IMR-90 (cell line): ENCODE measurements around the gene STX18. TPM values are rescaled to one million over a fixed set of nuclear protein-coding genes. Genes with fewer than 3 reads are reported as not detected.

Experiments
- ATAC-seq: fragments of 200-7000 bp; cut with Tn5 transposase; 2 replicates; pipeline ENCODE4 v1.9.1; 2020; ENCODE audit warnings: low read depth, mild to moderate bottlenecking, moderate library complexity
- BruUV-seq: library from RNA; stranded (reverse); fragments of 400-500 nt; replicated peaks from 2 replicates; lab custom pipeline; 2021; lab: Mats Ljungman, UMichigan
- CTCF ChIA-PET: fragments of 300-600 bp; formaldehyde crosslinking; extraction: SDS; loops from one replicate; lab custom pipeline; 2021; ENCODE audit warnings: antibody characterized with exemption; lab: Yijun Ruan, JAX
- POLR2A ChIA-PET: fragments of 300-600 bp; sonication (Branson Sonifier 250); formaldehyde crosslinking; loops from one replicate; lab custom pipeline; 2022; ENCODE audit warnings: antibody characterized with exemption; ENCODE audit not compliant: unreplicated experiment; lab: Charles Lee
- DNase-seq: peaks from one replicate; pipeline ENCODE4 v3.0.0; 2013
- H2AFZ ChIP-seq: replicated peaks from 2 replicates; pipeline ENCODE3; 2013; ENCODE audit warnings: low read length, mild to moderate bottlenecking; ENCODE audit not compliant: poor library complexity
- H2AK5ac ChIP-seq: 2 replicates; pipeline ENCODE4 v1.6.1; 2013; ENCODE audit warnings: low read depth, low read length, inconsistent platforms
- H2AK9ac ChIP-seq: replicated peaks from 2 replicates; pipeline ENCODE3; 2013; ENCODE audit warnings: mild to moderate bottlenecking, low read depth, low read length, moderate library complexity; ENCODE audit not compliant: poor library complexity
- H2BK120ac ChIP-seq: 2 replicates; pipeline ENCODE4 v1.6.1; 2013; ENCODE audit warnings: low read depth, low read length, inconsistent platforms
- H2BK15ac ChIP-seq: 3 replicates; pipeline ENCODE4 v1.6.1; 2013; ENCODE audit warnings: low read depth, low read length, inconsistent platforms
- H2BK20ac ChIP-seq: 2 replicates; pipeline ENCODE4 v1.6.1; 2013; ENCODE audit warnings: low read depth, mild to moderate bottlenecking, inconsistent platforms, low read length, moderate library complexity
- H2BK5ac ChIP-seq: 2 replicates; pipeline ENCODE4 v1.6.1; 2013; ENCODE audit warnings: mild to moderate bottlenecking, low read depth, low read length, inconsistent platforms; ENCODE audit not compliant: poor library complexity, severe bottlenecking
- H3K14ac ChIP-seq: replicated peaks from 2 replicates; pipeline ENCODE4 v1.6.1; 2013; ENCODE audit warnings: low read depth, low read length, inconsistent platforms
- H3K18ac ChIP-seq: 2 replicates; pipeline ENCODE4 v1.6.1; 2013; ENCODE audit warnings: low read depth, low read length, control low read depth
- H3K23ac ChIP-seq: 2 replicates; pipeline ENCODE4 v1.6.1; 2013; ENCODE audit warnings: low read depth, low read length, inconsistent platforms
- H3K27ac ChIP-seq: 2 replicates; pipeline ENCODE4 v1.5.1; 2013; ENCODE audit warnings: mild to moderate bottlenecking, control low read depth, low read length; ENCODE audit not compliant: insufficient read depth
- H3K27me3 ChIP-seq: 2 replicates; pipeline ENCODE4 v1.6.1; 2013; ENCODE audit warnings: low read length; ENCODE audit not compliant: control insufficient read depth, insufficient read depth
- H3K36me3 ChIP-seq: 2 replicates; pipeline ENCODE4 v1.6.1; 2013; ENCODE audit warnings: low read length, mixed read lengths; ENCODE audit not compliant: control insufficient read depth, insufficient read depth
- H3K4ac ChIP-seq: 2 replicates; pipeline ENCODE4 v1.6.1; 2013; ENCODE audit warnings: low read depth, low read length, inconsistent platforms
- H3K4me1 ChIP-seq: 2 replicates; pipeline ENCODE4 v1.6.1; 2013; ENCODE audit warnings: low read length, mixed read lengths; ENCODE audit not compliant: control insufficient read depth, insufficient read depth
- H3K4me2 ChIP-seq: 2 replicates; pipeline ENCODE4 v1.6.1; 2013; ENCODE audit warnings: low read depth, mild to moderate bottlenecking, control low read depth, low read length, moderate library complexity
- H3K4me3 ChIP-seq: 2 replicates; pipeline ENCODE4 v1.5.1; 2013; ENCODE audit warnings: low read depth, mild to moderate bottlenecking, control low read depth, low read length, moderate library complexity; ENCODE audit not compliant: insufficient read depth
- H3K56ac ChIP-seq: 2 replicates; pipeline ENCODE4 v1.6.1; 2013; ENCODE audit warnings: low read length, inconsistent platforms; ENCODE audit not compliant: insufficient read depth; ENCODE audit errors: extremely low read depth
- H3K79me1 ChIP-seq, 2 experiments: 2 replicates each; pipeline ENCODE4 v1.6.1; 2013; ENCODE audit warnings: low read length in 2 of 2, inconsistent platforms in 1 of 2, low read depth in 1 of 2
- H3K9ac ChIP-seq: 2 replicates; pipeline ENCODE4 v1.6.1; 2013; ENCODE audit warnings: low read depth, low read length, control low read depth
- H3K9me1 ChIP-seq: 2 replicates; pipeline ENCODE4 v1.6.1; 2013; ENCODE audit warnings: low read length, inconsistent platforms; ENCODE audit not compliant: insufficient read depth
- H3K9me3 ChIP-seq: 2 replicates; pipeline ENCODE4 v1.6.1; 2013; ENCODE audit warnings: low read length; ENCODE audit not compliant: control insufficient read depth, insufficient read depth
- H4K20me1 ChIP-seq: 2 replicates; pipeline ENCODE4 v1.6.1; 2013; ENCODE audit warnings: low read length, inconsistent platforms; ENCODE audit not compliant: insufficient read depth
- H4K5ac ChIP-seq: 2 replicates; pipeline ENCODE4 v1.6.1; 2013; ENCODE audit warnings: mild to moderate bottlenecking, low read depth, low read length, control low read depth
- H4K8ac ChIP-seq, 2 experiments: 2 replicates each; pipeline ENCODE4 v1.6.1; 2013; ENCODE audit warnings: low read depth in 2 of 2, low read length in 2 of 2, control low read depth in 1 of 2, inconsistent platforms in 1 of 2
- H4K91ac ChIP-seq: 2 replicates; pipeline ENCODE4 v1.6.1; 2013; ENCODE audit warnings: low read depth, low read length, inconsistent platforms; ENCODE audit not compliant: insufficient read depth
- BHLHE40 ChIP-seq: fragments of 150-350 bp; IDR thresholded peaks from 2 replicates; pipeline ENCODE4 v1.6.1; 2016; ENCODE audit warnings: mild to moderate bottlenecking, low read depth, low read length
- CHD1 ChIP-seq: IDR thresholded peaks from 2 replicates; pipeline ENCODE4 v1.6.1; 2012; ENCODE audit warnings: low read depth, low read length, improper control_type of control experiment
- FOS ChIP-seq: fragments of 150-350 bp; IDR thresholded peaks from 2 replicates; pipeline ENCODE4 v1.6.1; 2016; ENCODE audit warnings: low read depth, low read length
- MAZ ChIP-seq: IDR thresholded peaks from 2 replicates; pipeline ENCODE4 v1.6.1; 2012; ENCODE audit warnings: low read depth, mild to moderate bottlenecking, low read length, improper control_type of control experiment, moderate library complexity, borderline replicate concordance
- NFE2L2 ChIP-seq: fragments of 150-350 bp; IDR thresholded peaks from 2 replicates; pipeline ENCODE4 v1.6.1; 2016; ENCODE audit warnings: low read depth, mild to moderate bottlenecking, low read length
- WGBS, 2 experiments: methylation state at CpG; one replicate each; pipeline versions ENCODE4 v1.1.5 to v1.1.7; 2013; ENCODE audit warnings: missing lambda C conversion rate in 2 of 2; ENCODE audit not compliant: insufficient read length in 1 of 2; ENCODE audit errors: extremely low coverage in 2 of 2; 5-methylcytosine and 5-hydroxymethylcytosine counted together
- dilution Hi-C: fragments of 300-500 bp; cut with HindIII; formaldehyde crosslinking; loops from one replicate; pipeline ENCODE4 v1.14.3; 2018; ENCODE audit warnings: low sequenced_read_pairs; ENCODE audit not compliant: unreplicated experiment
- in situ Hi-C: fragments of 300-500 bp; cut with MboI; formaldehyde crosslinking; loops from 3 replicates; pipeline ENCODE4 v1.14.3; 2019; ENCODE audit warnings: low sequenced_read_pairs, inconsistent platforms, mixed read lengths
- intact Hi-C: fragments of 100-400 bp; cut with micrococcal nuclease; formaldehyde crosslinking; loops from 2 replicates; pipeline ENCODE4 v1.10.0; 2022
- polyA plus RNA-seq, 3 experiments: library from polyadenylated mRNA; depleted of rRNA; stranded (reverse); fragments of >200 nt; gene quantifications; 2 replicates each; pipeline ENCODE4 v1.2.3, GENCODE V29; 2012; ENCODE audit warnings: low replicate concordance in 1 of 3
- total RNA-seq: library from RNA; depleted of rRNA; stranded (reverse); fragments of >200 nt; gene quantifications from 2 replicates; pipeline ENCODE4 v1.2.3, GENCODE V29; 2012

The STX18 gene
- total and polyA plus RNA-seq, 2 of the 4 experiments (the other 2 are of a cell fraction) = 20.1 to 23.4 TPM

DNA sequence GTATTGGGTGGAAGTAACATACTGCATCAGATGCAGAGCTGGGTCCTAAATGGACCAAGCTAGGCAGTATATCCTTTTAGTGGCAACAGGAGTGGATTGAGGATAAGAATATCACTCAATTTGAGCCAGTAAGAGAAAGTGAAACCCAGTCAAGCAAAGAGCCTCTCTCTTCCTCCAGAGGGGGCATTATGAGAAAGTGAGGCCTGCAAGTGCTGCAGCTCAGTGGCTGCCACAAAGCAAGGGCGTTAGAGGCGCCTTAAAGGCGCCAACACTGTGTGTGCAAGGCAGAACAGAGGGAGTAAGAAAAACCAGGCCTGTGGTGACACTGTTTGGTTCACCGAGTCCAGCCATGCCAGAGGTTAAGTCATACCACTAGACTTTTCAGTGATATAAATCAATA lies 17.5 kb downstream of the STX18 start:
- peak; percentile 11 for DNase-seq
- Histone ChIP-seq H3K27me3 (no peaks in the 10 kb centered on the region), H4K20me1 (peaks cover 27% of the 10 kb centered on the region; the same call in 1 of the 2 replicates), H2AFZ (no peak overlapping the region), H4K8ac (no peak overlapping the region), H3K14ac (no peak overlapping the region), H2BK20ac (no peak overlapping the region), H4K91ac (no peak overlapping the region), H2BK15ac (no peak overlapping the region), H3K9me3 (no peaks in the 10 kb centered on the region), H3K4me2 (no peak overlapping the region), H3K23ac (no peak overlapping the region), H3K36me3 (peaks cover 5% of the 10 kb centered on the region; the same call in 1 of the 2 replicates), H3K79me1 (peaks cover 25 to 49% of the 10 kb centered on the region in 2 experiments), H4K5ac (no peak overlapping the region), H2BK5ac (no peak overlapping the region), H3K4me1 (no peaks in the 10 kb centered on the region), H3K56ac (no peak overlapping the region), H2BK120ac (no peak overlapping the region), H3K4me3 (no peak overlapping the region), H3K27ac (no peak overlapping the region), H2AK5ac (no peak overlapping the region), H3K9ac (no peak overlapping the region), H3K9me1 (peaks cover 7% of the 10 kb centered on the region), H3K4ac (no peak overlapping the region), H2AK9ac (no peak overlapping the region), H3K18ac (no peak overlapping the region)
- ChIA-PET POLR2A (no interaction called here), CTCF (no interaction called here)
- no TSS peak for BruUV-seq
- ATAC-seq = peak; percentile 24; the same call in 1 of the 2 replicates
- dilution Hi-C loops (no loop called here), in situ Hi-C loops (no loop called here), intact Hi-C loops (no loop called here)
- TF ChIP-seq MAZ (no peak), BHLHE40 (no peak), CHD1 (no peak), FOS (no peak), NFE2L2 (no peak)
- WGBS, 2 experiments = no CpG with 5 or more reads among the region's 4 CpGs
